Peyer's patch (tissue), 4 donors: ENCODE measurements around the gene CSNK1G1.

Experiments used
- CTCF ChIP-seq, 6 experiments: fragments of 450-650 bp in 4 of 6; fragments of 200-600 bp in 2 of 6; sonication (generic) in 1 of 6; IDR thresholded peaks; one replicate each; pipeline ENCODE4 v1.5.1; 2017 to 2019; ENCODE audit warnings: antibody characterized with exemption in 6 of 6, mild to moderate bottlenecking in 3 of 6, moderate library complexity in 1 of 6
- POLR2A ChIP-seq, 2 donors: fragments of 450-650 bp; IDR thresholded peaks; one replicate each; pipeline ENCODE4 v1.5.1; 2017; ENCODE audit warnings: antibody characterized with exemption in 2 of 2, mild to moderate bottlenecking in 2 of 2, moderate library complexity in 2 of 2

- peak in 3 of 6 experiments; percentile 27 to 41 (median 34) for TF ChIP-seq CTCF (IDR thresholded peaks at IDR 0.05)
- TF ChIP-seq POLR2A (IDR thresholded peaks at IDR 0.05) = no peak
These were observed 21.7 kb downstream of the CSNK1G1 start for GRCh38 chr15:64333986-64334929.
